CD1c-positive myeloid dendritic cell (primary cell): ENCODE data around the gene CLMP.

Experiments used
- DNase-seq: peaks from one replicate; pipeline ENCODE4 v3.0.0-alpha.2; 2016; ENCODE audit errors: extremely low spot score

Gene CLMP, protein sequence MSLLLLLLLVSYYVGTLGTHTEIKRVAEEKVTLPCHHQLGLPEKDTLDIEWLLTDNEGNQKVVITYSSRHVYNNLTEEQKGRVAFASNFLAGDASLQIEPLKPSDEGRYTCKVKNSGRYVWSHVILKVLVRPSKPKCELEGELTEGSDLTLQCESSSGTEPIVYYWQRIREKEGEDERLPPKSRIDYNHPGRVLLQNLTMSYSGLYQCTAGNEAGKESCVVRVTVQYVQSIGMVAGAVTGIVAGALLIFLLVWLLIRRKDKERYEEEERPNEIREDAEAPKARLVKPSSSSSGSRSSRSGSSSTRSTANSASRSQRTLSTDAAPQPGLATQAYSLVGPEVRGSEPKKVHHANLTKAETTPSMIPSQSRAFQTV

DNA sequence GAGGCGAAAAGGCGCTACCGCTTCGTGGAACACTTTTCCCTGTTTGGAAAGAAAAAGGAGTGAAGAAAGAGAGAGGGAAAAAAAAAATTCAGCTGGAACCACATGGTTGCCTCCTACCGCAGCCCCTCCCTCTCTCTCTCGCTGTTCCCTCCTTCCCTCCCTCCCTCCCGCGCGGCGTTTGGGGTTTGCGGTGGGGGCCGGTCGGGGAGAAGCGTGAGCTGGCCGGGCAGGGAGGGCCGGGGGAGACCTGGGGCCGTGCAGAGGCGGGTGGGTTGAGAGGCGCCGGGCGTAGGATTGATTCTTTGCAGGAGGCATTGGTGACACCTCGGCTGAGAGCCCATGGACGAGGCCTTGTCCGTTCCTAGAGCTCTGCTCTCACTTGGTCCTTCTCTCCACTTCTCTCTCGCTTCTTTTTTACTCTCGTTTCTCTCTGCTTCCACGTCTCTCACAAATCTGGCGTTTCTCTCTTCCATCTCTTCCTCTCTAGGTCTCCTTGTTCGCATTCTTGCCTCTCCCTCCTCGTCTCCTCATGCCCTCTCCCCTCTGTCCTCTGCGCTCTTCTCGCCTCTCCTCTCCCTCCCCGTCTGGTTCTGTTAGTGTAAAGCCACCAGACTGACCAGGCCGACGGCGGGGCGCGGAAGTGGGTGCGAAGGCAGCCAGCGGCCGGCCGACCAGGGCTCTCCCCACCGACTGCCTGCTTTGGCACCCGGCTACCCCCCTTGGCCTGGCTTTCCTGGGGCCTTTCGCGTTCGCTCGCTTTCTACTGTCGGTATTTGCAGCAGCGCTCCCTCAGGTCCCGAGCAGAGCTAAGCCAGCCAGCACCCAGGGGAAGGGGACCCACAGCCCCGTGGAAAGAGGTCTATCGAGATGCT lies at the start of gene CLMP:
CLMP (minus strand) TSS at position 61 of the 872 bp plus-strand sequence. CDS start 308 bp downstream, outside the sequence.
- DNase-seq: no peak

DNA sequence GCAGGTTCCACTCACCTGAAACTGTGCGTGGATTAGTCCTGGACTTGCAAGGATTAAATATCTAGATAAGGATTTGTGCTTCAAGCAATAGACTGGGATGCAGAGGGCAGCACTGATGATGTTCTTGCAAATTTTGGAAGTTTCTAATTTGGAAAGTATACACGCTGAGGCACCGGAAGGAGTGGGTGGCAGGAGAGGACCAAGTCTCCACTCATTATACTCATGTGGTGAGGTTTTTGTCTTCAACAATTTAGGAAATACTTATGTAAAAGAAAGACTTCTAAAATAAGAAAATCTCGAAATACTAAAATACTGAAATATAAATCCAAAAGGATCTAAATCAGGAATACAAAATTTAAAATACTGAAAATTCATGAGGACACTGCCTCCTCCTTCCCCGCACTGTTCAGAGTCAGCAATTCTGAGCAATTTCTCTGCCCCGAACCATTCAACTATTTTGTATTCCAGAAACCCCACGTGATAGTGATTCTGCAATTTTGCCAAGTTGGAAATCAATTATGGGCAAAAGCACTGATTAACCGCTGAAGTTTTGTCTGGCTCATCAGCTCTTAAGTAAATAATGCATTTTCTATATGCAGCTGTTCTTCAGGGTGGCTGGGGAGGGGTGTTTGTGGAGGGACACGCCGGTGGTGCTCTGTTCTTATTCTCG lies 47.0 kb upstream of the CLMP start:
- no peak for DNase-seq

DNA sequence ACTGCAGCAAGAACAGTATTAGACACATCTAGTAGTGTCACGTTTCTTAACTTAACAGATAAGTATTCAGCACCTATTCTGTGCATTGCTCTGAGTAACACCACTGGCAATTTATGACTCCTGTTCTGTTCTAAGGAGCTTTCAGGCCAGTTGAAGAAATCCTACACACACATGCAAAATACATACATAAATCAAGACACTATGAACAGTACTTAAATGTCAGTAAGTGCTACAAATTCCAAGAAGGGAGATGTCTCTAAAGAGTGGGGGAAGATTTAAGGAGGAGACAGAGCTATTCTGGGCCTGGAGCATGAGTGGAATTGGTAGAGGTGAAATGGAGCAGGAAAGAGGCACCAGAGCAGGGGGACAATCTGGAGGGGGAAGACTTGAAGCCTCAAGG lies 46.2 kb upstream of the CLMP start:
- DNase-seq: no peak

DNA sequence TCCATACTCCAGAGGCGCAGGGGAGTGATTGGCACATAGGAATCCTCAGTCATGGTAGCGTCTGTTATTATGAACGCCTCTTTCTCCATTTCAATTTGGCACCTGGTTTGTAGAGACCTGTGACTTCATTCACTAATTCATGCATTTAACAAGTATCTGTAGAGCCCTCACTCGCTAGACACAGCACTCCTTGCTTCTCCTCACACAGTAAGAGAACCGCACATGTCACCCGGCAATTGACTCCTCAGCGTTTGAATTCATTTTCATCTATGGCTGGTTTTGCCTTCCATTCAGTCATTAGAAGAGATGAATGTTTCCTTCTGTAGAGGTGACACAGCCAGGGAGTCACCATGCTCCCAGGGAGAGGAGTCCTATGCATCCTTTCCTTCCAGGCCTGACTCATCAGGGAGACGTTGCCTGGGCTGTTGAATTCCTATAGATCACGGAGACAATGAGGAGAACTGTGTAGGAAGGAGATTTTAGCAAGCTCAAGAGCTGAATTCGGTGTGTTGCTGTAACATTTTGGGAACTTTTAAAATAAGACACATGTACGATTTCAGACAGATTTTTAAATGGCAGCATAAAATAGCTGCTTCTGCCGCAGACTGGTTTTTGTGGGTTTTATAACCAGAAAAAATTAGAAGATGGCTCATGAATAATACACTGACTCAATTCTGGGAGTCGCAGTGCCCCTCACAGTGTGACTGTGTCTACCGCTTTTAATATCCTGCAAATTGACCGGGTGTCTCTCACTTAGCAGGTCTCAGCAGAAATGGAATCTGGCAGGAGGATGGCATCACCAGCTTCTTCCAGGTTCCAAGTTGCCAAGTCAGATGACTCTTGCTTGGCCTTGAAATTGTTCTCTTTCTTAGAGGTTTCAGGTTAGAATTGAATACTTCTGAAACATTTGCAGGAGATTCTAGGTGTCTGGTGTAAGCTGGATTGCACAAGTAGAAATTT lies 44.4 kb upstream of the CLMP start:
- DNase-seq: no peak

DNA sequence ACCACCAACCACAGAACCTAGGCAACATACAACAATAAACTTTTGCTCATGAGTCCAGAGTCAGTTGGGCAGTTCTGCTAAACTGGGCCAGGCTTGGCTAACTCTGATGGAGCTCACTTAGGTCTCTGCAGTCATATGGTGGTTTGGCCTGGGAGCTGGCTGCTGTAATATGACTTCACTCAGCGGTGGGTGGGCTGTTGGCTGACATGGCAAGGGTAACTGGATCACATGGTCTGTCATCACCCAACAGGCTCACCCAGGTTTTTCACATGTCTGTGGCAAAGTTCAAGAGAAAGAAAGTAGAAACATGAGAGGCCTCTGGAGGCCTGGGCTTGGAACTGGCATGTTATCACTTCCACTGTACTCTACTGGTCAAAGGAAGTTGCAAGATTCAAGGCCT lies 43.2 kb upstream of the CLMP start:
- DNase-seq: peak; percentile 37

DNA sequence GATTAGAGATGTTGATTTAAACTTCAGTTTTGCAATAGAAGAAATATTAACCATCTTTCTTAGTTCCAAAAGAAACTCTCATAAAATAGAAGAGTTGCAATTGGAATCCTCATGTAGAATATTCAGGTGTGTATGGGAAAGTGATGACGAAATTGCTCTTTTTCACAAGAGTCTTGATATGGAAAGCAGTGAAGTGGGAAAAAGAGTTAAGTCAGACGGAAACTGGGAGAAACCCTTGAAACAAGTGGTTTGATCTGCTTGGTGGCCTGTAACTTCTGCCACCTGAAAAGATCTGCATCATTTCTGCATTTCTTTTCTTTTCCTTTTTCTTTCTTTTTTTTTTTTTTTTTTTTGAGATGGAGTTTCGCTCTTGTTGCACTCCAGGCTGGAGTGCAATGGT lies 41.8 kb upstream of the CLMP start:
- no peak for DNase-seq

DNA sequence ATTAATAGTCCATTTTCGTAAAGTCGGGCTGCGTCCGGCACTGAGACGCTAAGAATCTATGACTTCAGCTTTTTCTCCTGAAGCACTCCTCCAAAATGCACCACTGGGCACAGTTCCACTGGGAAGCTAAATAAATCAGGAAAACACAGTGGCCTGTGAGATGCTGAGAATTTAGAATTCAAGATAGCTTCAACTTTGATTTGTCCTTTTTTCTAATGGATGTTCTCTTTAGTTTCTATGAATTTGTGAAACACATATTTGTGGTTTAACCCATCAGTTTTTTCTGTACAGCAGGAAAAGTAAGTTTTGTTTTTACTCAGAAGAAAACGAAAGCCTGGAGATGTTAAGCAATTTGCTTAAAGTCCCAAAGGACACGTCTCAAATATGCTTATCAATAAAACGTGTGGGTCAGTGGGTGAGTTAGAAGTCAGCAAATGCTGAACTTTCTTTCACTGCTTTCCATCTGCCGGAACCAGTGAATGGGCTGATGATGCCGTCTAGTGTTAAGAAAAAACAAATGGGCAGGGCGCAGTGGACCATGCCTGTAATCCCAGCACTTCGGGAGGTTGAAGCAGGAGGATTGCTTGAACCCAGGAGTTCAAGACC lies 40.7 kb upstream of the CLMP start:
- no peak for DNase-seq

DNA sequence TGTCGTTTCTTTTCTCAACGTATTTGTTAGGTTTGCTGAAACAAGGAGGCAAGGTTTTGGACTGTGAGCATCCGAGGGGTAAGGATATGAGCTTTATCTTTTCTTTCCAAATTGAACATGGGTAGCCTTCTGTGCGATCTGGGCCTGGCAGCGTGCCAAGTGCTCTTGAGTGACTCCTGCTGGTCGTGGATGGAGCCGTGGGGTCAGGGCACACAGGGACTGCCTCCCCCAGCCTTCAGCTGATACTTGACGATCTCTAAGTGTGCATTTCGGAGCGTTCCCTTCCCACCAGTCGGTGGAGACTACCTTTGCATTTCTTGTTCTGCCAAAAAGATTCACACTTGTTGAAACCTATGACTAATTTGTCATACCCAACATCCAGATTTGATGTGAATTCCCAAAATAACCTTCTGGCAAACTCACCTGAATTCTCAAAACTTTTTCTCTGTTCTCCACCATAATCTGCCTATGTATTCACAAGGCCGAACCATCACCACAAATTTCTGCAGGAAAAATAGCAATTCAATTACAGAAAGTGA lies 40.1 kb upstream of the CLMP start:
- peak; percentile 54 for DNase-seq

DNA sequence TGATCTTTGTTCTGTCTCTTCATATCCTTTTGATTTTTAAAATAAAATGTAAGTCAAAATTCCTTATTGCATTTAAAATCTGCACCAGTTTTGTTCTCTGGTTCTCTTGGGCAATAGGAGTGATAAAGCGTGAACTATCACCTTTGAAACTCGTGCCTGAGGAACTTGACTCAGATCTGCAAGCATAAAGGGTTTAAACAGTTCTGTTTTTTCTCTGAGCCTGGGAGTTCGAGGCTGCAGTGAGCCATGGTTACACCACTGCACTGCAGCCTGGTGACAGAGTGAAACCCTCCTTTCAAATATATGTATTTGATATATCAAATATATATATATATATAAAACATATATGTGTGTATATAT lies 38.9 kb upstream of the CLMP start:
- peak; percentile 17 for DNase-seq

DNA sequence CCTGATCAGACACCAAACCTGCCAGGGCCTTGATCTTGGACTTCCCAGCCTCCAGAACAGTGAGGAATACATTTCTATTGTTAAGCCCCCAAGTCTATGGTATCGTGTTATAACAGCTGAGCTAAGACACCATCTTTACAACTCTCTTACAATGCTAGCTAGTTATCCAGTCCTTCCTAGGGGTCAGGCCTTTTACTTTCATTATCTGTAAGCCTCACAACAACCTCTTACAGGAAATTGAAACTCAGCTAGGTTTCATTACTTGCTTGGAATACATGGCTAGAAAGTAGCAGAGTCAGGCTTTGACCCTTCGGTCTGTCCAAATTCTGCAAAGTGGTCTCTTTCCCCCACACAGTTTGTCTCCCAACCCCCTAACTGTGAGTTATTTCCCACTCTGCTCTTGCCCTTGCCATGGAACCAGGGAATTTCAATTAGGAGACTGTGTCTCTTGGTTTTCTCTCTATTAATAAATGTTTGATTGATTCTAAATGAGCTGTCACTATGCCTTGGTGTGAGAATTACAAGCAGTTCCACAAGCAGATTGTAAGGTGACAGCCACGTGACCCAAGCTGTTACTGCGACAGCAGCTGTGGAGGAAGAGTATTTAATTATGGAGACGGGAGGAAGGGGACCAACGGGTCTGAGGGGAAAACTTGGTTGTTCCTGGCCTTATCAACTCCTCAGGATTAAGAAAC lies 38.4 kb upstream of the CLMP start:
- no peak for DNase-seq

DNA sequence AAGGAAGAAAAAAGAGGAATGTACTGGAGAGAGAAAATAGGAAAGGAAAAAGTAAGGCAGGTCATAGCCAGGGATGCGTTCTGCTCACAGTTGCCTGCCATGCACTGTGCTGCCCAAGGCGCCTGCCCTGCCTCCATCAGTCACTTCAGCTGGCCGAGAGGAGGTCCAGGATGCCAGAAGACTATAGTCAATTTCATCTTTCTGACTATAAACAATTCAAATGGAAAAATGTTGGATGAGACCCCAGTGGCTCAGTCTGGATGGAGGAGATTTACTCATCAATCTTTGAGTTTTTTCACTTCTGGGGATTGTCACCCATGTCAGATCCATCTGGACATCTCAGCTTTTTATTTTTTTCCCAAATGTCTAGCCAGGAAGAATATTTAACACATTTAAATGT lies 36.7 kb upstream of the CLMP start:
- no peak for DNase-seq

DNA sequence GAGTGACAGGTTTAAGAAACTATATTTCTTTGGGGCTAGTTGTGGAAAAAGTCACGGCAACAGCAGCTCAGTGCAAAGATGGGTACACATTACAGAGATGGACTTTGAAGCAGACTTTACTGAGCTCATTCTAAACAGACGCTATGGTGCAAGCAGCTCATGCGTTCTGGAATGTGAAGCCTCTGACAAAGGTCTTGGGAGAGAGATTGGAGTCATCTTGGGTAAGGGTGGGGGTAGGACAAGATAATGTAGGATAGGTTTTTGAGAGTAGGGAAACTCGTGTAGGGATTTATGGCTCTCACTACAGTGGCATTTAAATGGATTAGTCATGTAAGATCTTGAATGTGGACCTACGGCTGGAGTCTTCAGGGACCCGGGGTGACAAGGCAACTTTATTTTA lies 36.2 kb upstream of the CLMP start:
- DNase-seq: no peak

DNA sequence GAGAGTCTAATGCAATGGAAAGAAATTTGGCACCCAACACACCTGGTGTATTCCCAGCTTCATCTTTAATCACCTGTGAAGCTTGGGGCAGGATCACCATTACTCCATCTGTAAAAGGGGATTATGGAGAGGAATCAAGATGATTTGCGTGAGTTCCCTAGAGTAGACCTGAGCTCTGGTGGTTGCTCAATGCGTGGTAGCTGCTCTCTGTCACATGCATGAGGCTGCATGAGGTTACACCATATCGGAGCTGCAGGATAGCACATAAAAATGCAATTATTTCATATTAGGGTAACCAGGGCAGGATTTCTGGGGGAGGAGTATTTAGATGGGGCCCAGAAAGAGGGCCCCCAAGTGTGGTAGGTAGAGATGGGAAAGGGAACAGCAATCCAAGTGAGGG lies 35.3 kb upstream of the CLMP start:
- DNase-seq: no peak

DNA sequence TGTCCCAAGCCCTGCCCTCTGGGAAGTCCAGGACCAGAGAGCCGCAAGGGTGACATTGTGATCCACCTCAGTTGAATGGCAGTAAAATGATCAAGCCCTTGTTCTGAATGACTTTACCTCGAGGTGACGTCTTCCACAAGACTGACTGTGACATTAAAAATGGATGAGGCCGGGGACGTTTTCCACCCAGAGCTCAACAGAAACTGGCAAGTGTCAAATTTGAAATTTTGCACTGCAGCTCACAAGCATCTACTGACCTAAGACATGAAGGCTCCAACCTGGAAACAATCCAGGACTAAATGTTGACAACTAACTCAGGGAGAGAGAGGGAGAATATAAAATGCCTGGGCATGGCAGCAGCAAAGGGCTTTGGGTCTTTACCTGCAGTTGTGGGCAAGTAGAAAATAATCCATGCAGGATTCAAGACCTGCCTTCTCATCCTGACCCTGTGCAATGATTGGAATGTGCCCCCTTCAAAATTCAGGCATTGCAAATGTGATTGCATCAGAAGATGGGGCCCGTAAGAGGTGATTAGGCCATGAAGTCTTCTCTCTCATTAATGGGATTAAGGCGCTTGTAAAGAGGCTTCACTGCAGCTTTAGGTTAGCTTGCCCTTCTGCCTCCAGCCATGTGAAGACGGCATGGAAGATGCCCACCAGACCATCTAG lies 33.6 kb upstream of the CLMP start:
- no peak for DNase-seq

DNA sequence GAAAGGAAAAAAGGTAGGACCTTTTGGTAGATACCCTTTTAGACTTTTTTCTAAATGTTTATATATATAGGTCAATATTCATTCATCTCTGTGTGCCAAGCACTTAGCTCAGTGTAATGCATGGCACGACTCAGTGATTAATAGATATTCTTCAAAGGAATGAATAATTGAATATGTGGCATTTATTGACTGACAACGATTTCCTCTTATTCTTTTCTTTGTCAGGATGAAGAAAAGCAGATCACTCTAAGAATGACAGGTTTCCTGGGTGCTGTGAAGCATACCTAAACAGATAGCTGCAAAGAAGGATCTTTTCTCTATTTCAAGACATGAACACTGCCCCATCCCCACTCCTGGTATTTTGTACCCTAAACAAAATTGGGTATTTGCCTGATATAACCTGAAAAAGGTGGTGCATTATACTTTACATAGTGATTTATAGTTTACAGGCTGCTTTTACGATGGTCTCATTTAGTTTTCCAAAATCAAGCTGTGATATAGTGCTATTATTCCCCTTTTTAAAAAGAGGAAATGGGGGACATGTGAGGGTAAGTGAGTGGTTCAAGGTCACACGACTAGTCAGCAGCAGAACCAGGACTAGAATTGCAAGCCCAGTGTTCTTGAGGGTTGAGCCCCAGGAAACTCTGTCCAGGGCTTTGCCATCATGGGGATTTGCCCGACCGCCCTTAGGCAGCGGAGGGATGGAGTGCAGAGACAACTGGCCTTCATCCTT lies 32.9 kb upstream of the CLMP start:
- peak; percentile 23 for DNase-seq

DNA sequence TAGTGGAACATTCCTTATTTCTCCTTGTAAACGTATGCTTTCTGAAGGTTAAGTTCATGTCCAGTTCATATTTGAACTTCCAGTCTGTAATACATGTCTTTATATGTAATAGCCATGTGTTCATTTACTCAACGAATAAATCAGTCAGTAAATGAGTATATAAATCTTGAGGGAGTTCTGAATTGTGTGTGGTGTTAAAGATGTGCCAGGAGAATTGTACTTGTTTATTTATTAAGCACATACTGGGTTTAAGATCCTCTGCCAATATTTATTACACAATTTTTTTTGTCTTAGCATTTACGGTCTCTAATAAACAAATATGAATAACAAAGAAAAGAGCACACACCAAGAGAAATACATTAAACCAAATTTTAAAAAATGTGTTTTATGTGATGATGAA lies 26.5 kb upstream of the CLMP start:
- DNase-seq: no peak

DNA sequence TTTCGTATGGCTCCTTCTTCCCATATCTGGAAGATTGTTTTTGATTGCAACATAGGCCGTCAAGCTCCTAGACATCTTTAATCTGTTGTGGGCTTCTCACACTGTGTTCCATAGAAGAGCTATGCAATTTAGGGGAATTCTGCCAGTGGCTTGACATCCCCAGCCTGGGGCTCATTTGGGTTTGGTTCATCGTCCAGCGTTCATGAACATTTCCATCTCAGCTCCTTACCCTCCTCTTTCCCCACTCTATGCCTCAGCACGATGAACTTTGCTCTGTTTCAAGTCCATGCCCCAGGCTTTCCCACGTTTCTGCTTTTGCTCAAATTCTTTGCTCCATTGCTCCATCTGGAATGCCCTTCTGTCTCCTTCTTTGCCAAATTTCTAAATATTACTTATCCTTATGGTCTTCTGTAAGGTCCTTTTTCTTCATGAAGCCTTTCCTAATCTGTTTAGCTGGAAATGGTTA lies 26.1 kb upstream of the CLMP start:
- no peak for DNase-seq

DNA sequence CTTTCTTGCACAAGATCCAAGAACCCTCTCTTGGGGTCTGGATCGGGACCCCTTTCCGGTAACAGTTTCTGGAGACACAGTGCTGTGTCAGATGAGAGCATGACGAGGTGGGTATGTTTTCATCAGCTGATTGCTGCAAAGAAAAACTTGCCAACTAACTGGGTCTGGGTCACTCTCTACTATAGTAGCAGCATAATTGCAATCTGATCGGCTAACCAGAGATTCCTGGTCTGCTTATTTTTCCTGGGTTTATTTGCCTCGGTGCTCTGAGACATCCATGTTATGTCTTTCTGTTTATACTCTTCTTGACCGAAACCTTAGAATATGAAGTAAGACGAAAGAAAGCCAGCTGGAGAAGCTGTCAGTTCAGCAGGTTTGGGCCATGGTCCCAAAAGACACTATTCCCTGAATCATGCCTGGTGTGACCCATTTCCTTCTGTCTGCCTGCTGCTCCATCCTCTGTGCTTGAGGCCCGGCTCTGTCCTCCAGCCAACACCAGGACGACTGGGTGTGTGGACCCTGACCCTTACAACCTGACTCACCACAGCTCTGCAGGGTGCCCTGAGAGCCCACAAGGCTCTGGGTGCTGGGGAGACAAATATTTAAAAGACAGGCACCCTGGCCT lies 24.1 kb upstream of the CLMP start:
- no peak for DNase-seq
